ENCODE data around the gene KIF26B.

KIF26B gene

GRCh38 chr1:245211035-245211749, 56.4 kb downstream of the KIF26B start:
- DNase-seq: no peak

- no peak for DNase-seq
Measured at GRCh38 chr1:245211761-245212160, 57.0 kb downstream of the KIF26B start.

- no peak for DNase-seq
Measured at GRCh38 chr1:245212221-245212710, 57.5 kb downstream of the KIF26B start.

- DNase-seq: no peak
Measured at GRCh38 chr1:245213066-245213831, 58.5 kb downstream of the KIF26B start.

- DNase-seq: no peak
Measured at GRCh38 chr1:245215071-245215470, 60.3 kb downstream of the KIF26B start.

GRCh38 chr1:245216366-245217115, 61.8 kb downstream of the KIF26B start:
- no peak for DNase-seq

GRCh38 chr1:245217853-245218608, 63.2 kb downstream of the KIF26B start:
- DNase-seq: no peak

- no peak for DNase-seq
Measured at GRCh38 chr1:245220381-245220985, 65.7 kb downstream of the KIF26B start.

GRCh38 chr1:245221805-245222204, 67.0 kb downstream of the KIF26B start:
- no peak for DNase-seq

- DNase-seq: no peak
Measured at GRCh38 chr1:245222931-245223595, 68.3 kb downstream of the KIF26B start.

GRCh38 chr1:245225322-245226202, 70.8 kb downstream of the KIF26B start:
- DNase-seq: no peak

GRCh38 chr1:245226203-245226499, 71.4 kb downstream of the KIF26B start:
- no peak for DNase-seq

- no peak for DNase-seq
Measured at GRCh38 chr1:245229051-245229450, 74.3 kb downstream of the KIF26B start.

- no peak for DNase-seq
Measured at GRCh38 chr1:245232931-245233330, 78.1 kb downstream of the KIF26B start.

GRCh38 chr1:245234217-245235081, 79.7 kb downstream of the KIF26B start:
- no peak for DNase-seq

GRCh38 chr1:245235156-245235555, 80.4 kb downstream of the KIF26B start:
- no peak for DNase-seq

GRCh38 chr1:245240648-245241165, 85.9 kb downstream of the KIF26B start:
- no peak for DNase-seq

GRCh38 chr1:245241526-245242130, 86.8 kb downstream of the KIF26B start:
- DNase-seq: no peak

- no peak for DNase-seq
Measured at GRCh38 chr1:245242989-245243388, 88.2 kb downstream of the KIF26B start.
